Measurements from ENCODE around the gene MAML2.

MAML2 gene

DNA sequence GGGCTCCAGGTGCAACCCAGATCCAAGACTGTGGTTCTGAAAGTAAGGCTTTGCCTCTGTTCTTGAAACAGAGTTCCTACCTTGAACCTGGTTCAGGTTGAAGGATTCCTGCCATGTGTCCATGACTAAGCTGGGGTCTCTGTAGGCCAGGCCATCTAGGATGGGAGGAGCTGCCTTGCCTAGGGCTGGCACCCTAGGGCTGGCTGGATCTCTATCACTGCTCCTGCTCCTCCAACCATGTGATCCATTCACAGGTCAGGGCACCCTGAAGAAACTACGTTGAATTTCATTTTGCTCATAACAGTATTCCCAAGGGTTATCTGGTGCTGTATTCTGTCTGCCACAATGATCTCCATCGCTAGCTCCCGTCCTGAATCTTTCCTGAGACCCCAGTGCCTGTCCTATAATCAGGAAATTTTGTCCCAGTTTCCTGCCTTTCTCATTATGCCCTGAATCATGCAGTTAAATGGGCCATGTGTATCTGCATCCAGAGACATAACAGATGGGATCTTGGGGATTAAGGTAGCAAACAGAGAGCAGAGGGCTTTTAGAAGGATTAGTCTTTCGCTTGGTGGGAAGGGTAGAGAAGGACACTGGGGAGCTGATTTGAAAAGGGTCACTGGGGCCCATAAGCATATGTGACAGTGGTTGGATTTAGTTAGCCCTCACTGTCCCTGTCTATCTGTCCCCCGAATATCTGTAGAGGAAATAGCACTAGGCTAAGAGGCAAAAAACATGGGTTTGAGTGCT lies 320.9 kb downstream of the MAML2 start:
- no peak for DNase-seq

- no peak for DNase-seq
Measured at GRCh38 chr11:96019810-96020747, 322.9 kb downstream of the MAML2 start.

- no peak for DNase-seq
Measured at GRCh38 chr11:96019281-96019680, 323.7 kb downstream of the MAML2 start.

- no peak for DNase-seq
Measured at GRCh38 chr11:96017856-96018255, 325.1 kb downstream of the MAML2 start.

DNA sequence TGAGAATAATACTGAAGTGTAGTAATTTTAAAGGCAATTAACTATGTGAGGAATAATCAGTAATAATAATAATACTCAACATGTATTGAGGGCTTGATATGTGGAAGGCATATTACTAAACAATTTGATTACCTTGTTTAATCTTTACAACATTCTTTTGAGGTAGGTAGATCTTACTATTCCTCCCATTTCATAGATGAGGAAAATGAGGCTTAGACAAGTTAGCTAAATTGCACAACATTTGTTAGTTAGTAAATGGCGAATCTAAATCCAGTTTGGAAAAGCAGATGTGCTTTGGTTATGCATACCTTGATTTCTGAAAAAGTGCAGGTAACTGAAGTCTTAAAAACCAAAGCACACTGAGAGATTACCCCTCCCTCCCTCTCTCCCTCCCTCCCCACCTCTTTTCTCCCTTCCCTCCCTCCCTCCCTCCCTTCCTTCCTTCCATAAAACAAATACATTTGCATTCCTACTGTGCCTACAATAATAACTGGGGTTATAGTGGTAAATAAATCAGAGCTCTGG lies 326.0 kb downstream of the MAML2 start:
- no peak for DNase-seq

GRCh38 chr11:96015906-96016565 lies 327.0 kb downstream of the MAML2 start:
- DNase-seq, result no peak

- peak; percentile 15 for DNase-seq
Measured at GRCh38 chr11:96014217-96014616, 328.8 kb downstream of the MAML2 start.

DNA sequence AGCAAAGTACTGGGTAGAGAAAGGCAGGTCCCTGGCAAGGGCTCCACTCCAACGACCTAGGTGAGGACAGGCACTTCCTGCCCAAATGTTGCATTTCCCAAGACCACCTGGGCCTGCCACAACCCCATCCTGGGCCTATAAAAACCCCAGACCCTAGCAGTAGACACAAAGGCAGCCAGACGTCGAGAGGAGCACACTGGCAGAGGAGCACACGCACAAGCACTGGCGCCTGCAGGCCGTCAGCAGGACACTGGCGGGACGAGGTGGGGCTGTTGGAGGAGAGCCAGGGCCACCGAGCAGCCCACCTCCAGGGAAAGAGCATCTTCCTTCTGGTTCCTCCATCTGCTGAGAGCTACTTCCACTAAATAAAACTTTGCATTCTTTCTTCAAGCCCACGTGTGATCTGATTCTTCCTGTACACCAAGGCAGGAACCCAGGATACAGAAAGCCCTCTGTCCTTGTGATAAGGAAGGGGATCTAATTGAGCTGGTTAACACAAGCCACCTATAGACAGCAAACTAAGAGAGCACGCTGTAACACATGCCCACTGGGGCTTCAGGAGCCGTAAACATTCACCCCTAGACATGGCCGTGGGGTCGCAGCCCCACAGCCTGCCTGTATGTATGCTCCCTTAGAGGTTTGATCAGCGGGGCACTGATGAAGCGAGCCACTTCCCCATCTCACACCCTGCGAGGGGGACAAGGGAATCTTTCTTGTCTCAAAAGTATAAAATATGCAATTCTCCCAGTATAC lies 329.4 kb downstream of the MAML2 start:
- DNase-seq, result no peak

DNA sequence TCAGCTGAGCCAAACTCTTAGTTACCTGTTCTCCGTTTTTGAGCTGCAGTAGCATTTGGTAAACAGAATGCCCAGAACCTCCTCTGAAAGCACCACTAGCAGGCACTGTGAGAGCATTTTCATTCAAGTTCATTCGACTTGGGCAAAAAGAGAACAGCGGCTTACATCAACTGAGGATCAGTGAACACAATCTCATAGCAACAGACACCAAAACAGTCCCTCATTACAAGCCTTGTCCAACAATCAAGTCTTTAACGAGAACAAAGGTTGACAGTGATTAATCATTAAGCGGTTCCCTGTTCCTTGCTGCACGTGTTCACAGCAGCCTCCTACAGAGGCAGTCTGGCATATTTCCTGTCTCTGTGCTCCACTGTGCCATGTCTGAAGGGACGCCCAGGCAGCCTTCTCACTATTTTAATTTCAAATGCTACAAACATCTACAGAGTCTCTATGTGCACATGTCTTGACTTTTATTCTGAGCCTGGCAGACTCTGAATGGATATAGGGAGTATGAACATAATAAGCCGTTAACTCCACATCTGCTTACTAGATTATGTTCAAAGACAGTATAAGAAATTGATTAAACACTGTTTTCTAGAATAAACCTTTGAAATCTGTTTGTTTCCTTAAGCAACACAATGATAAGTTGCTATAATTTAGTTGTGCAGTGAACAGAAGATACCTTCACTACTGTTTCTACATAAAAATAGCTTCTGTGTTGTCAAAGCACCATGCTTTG lies 330.7 kb downstream of the MAML2 start:
- DNase-seq, result peak; percentile 25

GRCh38 chr11:96010683-96011082 lies 332.3 kb downstream of the MAML2 start:
- no peak for DNase-seq

DNA sequence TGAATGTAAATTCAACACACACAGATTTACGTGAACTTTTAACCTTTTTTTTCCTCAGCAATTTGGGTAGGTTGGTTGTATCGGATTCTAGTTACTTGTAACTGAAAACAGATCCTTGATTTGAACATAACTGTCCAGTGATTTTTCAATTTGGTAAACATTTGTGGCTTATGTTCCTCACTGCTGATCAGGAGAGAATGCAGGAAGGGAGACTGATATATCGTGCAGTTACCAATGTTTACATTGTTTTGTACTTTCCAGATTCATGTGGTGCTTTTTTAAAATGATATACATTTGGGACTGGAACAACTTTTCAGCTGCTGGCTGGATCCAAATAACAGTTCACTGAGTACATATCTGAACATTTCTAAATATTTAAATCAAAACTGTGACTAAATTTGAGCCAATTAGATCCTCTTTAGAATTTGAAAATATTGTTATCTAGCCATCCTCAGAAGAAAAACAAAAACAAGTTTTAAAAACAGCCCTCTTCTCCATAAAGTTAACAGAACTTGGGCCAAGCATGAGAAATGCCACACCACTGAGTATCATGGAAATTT lies 334.8 kb downstream of the MAML2 start:
- no peak for DNase-seq

DNA sequence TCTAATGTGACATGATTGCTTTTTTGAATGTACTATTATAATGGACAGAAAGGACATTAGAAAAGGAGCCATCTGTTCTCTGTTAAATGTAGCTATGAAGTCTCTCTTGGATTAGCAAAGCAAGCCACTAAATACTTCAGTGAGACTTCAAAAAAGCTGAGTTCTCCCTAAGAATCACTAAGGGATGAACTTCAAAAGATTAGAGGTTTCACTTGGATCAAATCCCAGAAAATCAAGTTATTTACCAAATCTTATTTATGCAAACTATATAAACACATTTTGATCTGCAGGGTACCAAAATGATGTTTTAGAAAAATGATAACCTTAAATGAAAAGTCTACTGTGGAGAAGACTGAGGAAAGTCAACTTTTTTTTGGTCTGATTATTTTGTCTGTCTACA lies 337.0 kb downstream of the MAML2 start:
- DNase-seq, result no peak

DNA sequence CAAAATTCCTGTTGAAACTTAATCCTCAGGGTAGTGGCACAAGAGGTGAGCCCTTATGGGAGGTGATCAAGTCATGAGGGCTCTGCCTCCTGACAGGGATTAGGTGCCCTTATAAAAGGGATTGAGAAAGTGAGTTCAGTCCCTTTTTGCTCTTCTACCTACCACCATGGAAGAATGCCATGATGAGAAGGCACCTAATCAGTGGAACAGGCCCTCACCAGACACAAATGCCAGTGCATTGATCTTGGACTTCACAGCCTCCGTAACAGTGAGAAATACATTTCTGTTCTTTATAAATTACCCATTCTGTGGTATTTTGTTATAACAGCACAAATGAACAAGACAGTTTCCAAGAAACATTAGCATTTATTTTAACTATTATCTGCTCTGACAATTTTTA lies 338.1 kb downstream of the MAML2 start:
- DNase-seq, result no peak

DNA sequence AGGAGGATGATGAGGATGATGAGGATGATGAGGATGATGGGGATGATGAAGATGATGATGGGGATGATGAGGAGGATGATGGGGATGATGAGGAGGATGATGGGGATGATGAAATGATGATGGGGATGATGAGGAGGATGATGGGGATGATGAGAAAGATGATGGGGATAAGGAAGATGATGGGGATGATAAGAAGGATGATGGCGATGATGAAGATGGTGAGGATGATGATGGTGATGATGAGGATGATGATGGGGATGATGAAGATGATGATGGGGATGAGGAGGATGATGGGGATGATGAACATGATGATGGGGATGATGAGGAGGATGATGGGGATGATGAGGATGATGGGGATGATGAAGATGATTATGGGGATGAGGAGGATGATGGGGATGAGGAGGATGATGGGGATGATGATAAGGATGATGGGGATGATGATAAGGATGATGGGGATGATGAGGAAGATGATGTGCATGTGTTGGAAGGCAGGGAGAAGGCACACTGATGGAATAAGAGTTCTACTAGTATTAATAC lies 340.2 kb downstream of the MAML2 start:
- no peak for DNase-seq

GRCh38 chr11:96002339-96002738 lies 340.7 kb downstream of the MAML2 start:
- no peak for DNase-seq

DNA sequence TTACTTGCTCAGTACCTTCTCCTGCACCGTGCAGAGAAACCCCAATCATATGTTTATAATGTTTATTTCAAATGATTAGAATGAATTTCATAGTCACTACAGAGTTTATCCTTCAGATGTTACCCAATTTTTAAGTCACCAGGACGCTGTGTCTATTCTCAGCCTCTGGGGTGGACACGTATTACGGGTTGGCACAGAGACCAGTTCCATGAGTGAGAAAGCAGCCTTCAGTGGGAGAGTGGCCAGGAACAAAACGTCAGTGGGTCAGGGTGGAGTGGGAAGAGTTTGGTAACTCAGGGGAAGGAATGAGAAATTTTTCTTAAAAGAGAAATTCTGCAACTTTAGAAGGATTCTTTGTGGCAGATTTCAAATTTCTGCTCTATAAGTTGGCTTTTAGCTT lies 342.0 kb downstream of the MAML2 start:
- DNase-seq, result no peak

GRCh38 chr11:95999711-96000406 lies 343.1 kb downstream of the MAML2 start:
- peak; percentile 72 for DNase-seq

DNA sequence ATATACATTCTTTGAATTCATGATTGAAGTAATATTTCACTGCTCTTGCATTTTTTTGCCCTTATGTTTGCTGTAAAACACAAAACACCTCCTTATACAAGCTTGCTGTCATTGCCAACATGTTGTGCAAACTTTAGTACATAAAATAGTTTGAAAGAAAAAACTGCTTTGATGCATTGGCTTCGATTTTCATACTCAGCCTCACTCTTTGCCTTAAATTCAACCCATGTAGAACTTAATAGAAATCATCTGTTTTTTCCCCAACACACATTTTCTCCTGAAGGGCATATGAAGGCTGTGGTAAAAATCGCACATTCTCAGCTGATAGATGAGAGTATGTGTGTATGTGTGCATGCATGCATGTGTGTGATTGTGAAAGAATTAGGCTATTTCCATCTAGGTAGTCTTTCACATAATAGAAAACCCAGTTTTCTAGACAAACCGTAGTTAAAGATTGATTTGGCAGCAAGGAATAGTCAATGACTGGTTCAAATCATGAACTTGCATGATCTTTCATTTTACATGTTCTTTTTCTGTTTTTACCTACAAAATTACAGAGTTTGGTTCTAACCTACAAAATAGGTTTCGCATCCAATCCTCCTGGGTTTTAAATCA lies 346.3 kb downstream of the MAML2 start:
- DNase-seq, result no peak

GRCh38 chr11:95994329-95994728 lies 348.7 kb downstream of the MAML2 start:
- no peak for DNase-seq
